Stimulated activated naive CD8-positive, alpha-beta T cell treated with anti-CD3 and anti-CD28 coated beads, Interleukin-15, Interleukin-2, amounts not matched to agents 100 U/mL and 50 U/mL, for 24 hours (primary cell): ENCODE results near the gene ZDHHC14.
"Not testable (repeated sequence)": the region's sequence is repeated elsewhere in the genome, so short reads cannot be mapped to it uniquely, and the experiment has no call there.

Source experiments
- ATAC-seq: fragments of 150-1000 bp; cut with Tn5 transposase; one replicate; pipeline ENCODE4 v1.10.0; 2021
- DNase-seq: peaks from one replicate; pipeline ENCODE4 v3.0.0; 2021

The ZDHHC14 gene

DNA sequence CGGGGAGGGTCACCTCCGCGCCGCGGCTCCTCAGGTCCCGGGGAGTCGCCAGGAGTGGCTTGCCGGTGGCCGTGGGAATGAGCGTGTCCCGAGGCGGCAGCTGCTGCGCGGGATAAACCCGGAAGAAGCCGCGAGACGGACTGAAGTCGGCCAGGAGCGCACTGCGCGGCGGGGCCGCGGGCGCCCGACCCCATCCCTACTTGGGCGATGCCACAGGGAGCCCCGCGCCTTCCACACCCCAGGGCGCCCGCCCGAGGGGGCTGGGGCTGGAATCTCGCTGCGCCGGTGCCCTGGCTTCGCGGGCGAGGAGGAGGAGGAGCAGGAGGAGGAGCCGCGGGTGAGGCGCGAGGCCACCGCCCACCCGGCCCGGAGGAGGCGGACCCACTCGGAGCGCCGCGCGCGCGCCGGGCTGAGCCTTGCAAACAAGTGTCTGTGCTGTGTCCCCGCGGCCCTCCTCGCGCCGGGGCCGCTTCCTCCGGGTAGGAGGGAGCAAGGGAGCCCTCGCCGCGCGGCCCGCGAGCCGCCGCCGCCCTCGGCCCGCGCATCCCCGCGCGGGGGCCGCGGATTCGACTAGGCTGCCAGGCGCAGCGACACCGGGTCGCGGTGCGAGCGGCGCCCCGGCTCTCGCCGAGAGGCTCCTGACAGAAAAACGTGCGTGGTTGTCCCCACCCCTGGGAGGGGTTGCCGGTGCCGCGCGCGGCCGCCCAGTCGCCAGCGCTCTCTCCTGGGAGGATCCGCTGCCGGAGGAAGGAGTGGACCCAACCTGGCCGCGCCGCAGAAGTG, at the start of gene ZDHHC14:
Gene ZDHHC14, plus strand, starts transcription at position 412 of the 783 bp plus-strand sequence.
- DNase-seq: peak; percentile 91
- peak; percentile 80 for ATAC-seq

DNA sequence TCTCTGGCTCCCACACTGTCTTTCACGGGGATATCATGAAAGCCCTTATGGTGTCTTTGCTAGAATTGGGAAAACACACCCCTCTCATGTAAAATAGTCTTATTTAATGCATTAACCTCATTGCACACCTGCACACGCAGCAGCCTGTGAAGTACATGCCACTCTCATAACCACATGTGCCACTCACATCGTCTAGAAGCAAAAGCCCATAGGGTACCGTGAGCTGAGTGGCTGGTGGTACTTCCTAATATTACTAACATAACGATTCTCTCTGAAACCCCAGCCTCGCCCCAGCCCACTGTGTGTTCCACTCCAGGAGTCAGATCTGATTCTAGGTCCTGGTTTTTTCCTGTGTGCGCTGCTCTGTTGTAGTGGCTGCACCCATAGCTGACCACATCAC, 48.2 kb upstream of the ZDHHC14 start:
- no peak for DNase-seq
- ATAC-seq: no peak

DNA sequence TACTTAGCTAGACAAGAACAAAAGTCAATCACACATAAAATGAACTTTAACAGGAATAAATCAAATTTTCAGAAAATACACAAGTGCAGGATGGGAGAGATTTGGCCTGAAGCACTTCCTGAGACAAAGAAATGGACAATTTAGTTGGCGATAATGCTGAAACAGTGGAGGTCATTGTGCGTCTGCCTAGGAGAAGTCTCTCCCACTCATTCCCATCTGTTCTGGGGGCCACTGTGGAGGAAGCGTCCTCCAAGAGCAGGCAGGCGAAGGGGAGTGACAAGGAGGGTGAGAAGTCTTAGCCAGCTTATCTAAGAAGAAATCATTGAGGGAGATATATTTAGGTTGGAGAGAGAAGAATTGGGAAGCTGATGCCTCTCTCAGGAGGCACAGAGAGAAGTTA, 47.5 kb upstream of the ZDHHC14 start:
- no peak for ATAC-seq
- no peak for DNase-seq

DNA sequence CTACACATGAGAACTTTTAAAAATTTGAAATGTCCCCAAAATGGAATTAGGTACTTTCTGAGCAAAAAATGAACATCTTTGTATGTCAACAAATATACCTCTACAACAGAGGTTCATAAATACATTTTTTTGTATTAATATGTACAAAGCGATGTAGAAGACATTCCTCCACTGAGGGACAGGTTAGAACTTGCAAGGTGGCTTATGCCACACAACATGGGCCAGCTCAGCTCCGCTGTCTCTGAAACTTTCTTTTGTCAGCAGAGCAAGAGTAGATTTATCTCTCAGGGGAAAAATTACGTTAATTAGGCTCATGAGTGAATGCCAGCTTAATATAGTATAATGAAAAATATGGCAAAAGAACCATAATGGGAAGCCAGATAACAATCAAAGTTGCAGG, 47.0 kb upstream of the ZDHHC14 start:
- DNase-seq: no peak
- no peak for ATAC-seq

DNA sequence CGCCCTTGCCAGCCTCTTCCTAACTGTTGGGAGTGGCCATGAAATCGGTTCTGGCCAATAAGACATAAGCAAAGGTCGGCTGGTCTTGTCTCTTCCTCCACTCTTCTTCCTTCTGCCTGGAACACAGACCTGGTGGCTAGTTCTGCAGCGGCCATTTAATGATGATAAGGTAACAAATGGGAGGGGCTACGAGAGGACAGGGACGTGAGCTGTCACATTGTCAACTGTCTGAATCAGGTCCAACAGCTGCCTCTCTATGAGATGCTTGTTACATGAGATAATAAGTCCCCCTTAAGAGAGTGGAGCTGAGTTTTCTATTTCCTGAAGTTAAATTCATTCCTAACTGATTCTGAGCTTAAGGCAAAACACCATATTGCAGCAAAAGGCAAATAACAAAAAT, 45.2 kb upstream of the ZDHHC14 start:
- no peak for ATAC-seq
- no peak for DNase-seq

DNA sequence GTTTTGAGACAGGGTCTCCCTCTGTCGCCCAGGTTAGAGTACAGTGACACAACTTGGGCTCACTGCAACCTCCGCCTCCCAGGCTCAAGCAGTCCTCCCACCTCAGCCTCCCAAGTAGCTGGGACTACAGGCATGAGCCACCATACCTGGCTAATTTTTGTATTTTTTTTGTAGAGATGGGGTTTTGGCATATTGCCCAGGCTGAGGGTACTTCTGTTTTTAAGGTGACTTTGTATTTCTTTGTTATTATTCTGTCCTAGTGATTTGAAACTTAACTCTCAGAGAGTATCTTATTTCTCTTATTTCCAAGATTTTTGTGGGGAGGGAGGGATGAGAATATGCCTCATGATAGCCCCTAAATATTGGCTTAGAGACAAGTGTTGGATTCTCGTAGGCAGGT, 43.7 kb upstream of the ZDHHC14 start:
- not testable (repeated sequence) for ATAC-seq, DNase-seq

DNA sequence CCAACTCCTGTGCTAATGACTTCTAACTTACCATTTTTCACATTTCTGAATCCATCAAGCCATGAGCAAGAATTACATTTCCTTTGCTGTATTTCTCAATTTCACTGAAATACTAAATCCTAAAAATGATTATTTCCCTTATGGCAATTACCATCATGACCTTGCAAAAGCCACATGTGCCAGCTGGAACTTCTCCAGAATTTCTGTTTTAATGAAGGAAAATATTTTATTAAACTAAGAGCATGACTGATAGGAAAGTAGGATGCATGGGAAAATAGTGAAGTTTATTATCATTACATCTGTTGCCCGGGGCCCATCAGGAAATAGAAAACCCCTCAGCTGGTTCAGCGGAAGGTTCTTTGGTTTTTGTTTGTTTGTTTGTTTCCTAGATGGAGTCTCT, 43.2 kb upstream of the ZDHHC14 start:
- no peak for ATAC-seq
- DNase-seq: no peak

DNA sequence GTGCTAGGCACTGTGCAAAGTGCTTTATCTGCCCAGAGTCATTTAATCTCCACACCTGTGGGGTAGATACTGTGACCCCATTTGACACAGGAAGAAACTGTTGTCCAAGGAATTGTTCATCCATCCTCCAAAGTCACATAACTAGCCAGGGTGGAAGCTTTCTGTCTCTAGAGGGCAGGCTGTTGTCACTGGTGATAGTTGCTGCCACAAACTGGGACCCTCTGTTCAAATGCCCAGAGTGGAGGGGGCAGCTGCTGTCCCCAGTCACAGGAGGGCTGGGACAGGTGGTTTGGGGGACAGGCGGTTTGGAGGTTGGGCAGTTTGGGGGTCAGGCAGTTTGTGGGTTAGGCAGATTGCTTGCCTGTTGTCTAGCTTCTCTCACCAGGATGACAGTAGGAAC, 41.6 kb upstream of the ZDHHC14 start:
- ATAC-seq (no peak), DNase-seq (no peak)

DNA sequence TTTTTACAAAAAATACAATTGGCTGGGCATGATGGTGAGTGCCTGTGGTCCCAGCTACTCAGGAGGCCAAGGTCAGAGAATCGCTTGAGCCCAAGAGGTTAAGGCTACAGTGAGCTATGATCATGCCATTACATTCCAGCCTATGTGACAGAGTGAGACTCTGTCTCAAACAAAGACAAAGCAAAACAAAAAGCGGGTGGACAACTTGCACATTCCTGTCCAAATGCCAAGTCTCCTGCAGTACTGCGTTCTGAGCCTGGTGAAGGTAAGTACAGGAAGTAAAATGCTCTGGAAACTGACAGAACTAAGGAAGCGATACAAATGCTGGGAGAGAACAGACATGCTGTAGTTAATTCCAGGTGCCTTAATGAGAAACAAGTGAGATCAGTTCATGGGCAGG, 37.3 kb upstream of the ZDHHC14 start:
- DNase-seq (no peak), ATAC-seq (no peak)

DNA sequence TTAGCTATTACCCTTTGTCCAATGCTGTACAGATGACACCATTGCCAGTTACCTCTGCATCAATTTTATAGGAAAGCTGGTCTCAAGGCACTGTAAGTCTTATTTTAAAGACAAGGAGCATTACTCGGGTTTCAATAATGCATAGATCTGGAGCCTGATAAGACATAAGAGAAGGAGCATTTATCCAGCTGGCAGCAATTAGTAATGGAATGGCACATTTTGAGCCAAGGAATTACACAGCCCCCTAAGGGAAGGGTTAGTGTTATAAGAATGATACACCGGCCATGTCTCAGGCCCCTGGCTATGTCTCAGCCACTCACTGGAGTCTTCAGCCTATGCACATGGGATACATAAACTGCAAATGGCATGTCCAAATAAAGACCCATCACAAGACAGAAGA, 34.6 kb upstream of the ZDHHC14 start:
- ATAC-seq (no peak), DNase-seq (no peak)

DNA sequence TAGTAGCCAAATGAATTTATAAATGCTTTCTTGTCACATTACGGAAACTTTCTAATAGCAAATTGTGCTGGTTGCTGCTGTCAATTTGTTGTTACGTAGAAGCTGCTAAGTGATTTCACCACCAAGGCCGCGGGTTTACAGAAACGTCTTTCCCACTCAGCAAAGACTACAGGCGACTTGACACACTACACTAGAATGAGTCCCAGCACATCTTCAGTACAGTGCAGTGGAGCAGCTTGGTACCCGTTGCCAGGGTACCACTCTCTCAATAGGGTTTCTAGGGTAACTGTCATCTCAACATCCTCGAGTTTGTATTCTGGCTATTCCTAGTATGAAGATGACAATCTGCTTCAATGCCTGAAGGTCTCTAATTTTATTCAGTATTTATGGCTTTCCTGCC, 22.7 kb upstream of the ZDHHC14 start:
- no peak for DNase-seq
- ATAC-seq: no peak

DNA sequence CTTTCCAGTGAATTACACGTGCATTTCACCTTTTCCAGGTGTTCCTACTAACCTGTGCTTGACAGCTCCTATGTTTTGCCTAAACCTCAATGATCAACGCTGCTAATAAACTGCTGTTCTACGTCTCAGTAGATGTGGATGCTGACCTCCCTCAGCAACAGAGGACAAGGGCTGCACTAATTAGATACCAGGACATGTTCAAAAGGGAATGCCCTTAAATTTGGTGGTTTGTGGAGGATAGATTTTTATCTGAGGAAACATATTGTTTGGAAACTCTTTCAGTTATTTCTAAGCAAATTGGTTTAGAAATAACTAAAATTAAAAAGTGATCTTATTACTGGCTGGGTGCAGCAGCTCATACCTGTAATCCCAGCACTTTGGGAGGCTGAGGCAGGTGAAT, 19.1 kb upstream of the ZDHHC14 start:
- no peak for ATAC-seq
- no peak for DNase-seq

DNA sequence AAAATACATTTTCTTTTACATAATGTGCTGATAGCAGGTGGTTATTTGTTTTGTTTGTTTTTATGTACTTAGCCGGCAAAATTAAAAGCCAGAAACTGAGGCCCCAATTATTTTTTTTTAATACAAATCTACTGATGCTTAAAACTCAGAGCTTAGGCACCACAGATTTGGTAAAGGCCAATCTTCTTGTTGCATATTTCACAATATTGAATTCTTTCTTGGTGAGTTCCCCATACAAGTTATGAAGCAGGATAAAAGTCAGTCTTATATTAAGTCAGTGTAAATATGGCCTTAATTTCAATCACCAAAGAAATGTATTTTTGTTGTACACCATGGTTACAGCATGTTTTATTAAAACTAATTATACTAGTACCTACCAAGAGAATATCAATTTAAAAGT, 16.3 kb upstream of the ZDHHC14 start:
- no peak for DNase-seq
- no peak for ATAC-seq

DNA sequence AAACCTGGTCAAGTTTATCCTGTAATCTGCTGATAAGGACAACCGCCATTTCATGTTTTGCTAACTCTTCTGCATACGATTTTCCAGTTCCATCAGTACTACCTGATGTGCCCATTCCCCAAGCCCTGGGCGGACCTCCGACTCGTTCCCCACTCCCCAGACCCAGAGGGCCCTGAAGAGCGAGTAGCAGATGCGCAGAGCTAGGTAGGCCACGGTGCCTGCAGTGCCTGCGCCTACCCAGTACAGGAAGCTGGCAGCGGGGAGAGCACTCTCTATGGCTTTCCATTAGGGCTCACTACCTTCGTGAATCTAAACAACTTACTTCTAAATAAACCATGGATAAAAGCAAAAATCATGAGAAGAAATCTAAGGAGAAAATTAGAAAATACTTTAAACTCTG, 14.3 kb upstream of the ZDHHC14 start:
- no peak for DNase-seq
- no peak for ATAC-seq

DNA sequence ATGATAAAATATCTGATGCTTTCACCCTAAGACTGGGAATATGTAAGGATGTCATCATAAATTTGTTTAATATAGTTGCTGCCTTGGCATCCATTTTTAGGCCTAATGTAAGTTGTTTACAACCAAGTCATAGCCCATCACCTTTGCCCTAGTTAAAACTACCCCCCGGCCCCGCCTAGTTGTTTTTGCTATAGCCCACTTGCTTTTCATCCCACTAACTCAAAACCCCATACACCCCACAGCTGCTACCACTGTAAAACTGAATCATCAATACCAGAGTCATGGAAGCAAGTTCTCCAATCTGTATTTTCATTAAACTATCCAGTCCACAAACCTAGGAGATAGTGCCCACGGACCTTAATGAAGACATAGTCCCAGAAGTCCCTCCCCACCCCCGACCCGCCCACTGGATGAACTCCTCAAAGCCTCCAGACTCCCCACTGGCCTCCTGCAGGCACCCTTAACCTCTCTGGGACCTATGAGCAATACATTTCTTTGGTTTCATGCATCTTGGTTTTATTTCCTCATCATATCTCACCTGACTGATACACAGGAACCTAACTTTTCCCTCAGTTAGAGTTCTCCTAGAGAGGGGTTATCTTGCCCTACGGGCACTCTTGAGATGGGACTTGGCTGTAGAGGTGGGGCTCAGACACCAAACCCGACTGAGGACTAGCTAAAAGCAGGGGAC, 12.5 kb upstream of the ZDHHC14 start:
- DNase-seq (no peak), ATAC-seq (peak; percentile 80)

DNA sequence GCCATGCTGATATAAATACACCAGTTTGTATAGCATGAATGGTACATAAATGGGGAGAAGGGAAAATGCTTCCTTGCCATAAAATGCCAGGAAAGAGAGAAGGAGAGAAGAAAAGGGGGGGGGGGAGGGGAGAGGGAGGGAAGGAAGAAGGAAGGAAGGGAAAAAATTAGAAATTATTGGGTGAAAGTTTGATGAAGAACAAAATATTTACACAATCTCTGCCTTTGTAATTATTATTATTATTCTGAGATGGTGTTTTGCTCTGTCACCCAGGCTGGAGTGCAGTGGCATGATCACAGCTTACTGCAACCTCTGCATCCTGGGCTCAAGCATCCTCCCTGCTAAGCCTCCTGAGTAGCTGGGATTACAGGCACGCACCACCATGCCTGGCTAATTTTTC, 10.2 kb upstream of the ZDHHC14 start:
- ATAC-seq: no peak
- DNase-seq: no peak

DNA sequence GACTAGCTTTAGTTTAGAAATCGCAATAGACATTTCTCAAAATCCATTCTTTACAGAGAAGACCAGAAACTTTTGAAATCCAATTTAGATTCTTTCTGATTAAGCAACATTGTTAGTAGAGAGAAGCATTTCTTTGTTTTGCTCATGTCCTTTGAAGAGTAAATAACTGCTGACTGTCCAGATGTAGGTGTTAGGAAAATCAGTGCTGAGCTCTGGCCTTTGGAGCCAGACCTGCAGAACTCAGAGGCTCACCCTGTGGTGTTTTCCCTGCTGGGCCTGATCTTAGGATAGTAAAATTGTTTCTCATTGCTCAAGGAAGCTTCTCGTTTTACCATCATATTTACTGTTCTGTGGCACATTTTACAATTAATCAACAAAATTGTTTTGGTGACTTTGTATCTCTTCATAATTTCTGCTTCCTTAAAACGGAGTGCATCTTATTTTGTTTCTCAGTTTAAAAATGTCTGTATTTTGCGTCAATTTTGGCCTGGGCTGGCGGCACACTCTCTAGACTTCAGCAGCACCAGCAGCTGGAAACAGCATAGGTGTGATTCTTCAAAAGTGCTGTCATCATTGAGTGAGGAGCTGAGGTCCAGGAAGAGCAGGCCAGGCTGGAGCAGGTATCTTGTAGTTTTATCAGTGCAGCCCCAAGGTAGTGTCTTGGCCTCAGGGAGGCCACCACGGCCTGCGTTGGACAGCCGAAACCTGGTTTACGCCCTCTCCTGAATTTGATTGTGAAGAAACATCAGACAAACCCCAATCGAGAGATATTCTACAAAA, 8.3 kb upstream of the ZDHHC14 start:
- DNase-seq: no peak
- ATAC-seq: no peak

DNA sequence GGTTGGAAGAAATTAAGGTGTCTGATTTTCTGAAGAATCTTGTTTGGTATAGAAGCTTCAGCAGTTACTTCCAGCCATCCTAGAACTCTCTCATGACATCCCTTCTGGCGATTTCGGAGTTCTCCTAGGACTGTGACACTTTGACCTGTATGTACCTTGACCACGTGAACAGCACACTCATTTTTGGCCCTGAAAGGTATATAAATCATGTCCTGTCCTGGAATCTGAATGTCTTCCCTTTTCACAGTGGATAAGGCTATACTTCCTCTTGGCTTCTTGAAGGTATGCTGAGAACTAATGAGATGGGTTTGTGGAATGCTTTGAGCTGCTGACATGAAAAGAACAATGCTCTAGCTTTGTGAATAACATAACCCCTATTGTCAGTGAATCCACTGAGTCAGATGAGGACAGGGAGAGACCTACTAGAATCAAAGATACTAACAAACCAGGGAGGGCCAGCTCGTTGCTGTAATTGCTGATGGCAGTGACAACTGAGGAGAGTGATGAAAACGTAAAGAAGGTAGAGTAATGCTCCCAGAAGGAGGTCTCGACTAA, 6.0 kb upstream of the ZDHHC14 start:
- ATAC-seq: no peak
- no peak for DNase-seq

DNA sequence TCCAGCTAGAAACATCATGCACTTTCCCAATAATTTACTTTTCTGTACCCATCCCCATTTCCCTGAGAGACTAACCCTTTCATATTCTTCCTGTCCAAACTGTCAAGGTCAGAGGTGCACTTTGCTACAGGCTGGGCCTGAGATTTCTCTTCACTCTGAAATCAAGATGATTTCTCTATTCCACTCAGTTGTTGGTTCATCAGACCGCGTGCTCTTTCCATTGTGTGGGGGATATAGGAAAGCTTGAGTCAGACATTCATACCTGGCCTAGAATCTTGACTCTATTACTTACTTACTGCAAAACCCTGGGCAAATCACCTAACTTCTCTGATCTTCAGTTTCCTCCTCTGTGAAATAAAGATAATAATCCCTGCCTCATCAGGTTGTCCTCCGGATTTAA, 4.7 kb upstream of the ZDHHC14 start:
- ATAC-seq (no peak), DNase-seq (no peak)

DNA sequence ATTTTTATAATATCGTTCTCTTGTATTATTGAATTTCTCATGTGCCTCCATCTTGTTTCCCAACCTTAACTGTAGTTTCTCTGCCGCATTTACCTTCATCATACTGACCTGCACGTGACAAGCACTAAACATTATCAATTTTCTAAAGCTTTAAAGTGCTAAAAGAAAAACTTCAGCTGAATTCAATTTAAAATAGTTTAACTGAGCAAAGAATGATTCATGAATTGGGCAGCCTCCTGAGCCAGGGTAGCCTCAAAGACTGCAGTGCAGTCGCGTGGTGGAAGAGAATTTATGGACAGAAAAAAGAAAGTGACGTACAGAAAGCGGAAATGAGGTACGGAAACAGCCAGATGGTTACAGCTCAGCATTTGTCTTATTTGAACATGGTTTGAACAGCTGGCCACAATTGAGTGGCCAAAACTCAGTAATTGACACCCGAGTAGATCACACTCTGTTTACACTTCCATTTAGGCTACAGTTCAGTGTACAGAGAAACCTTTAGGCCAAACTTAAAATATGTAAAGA, 4.2 kb upstream of the ZDHHC14 start:
- no peak for ATAC-seq
- DNase-seq: no peak

DNA sequence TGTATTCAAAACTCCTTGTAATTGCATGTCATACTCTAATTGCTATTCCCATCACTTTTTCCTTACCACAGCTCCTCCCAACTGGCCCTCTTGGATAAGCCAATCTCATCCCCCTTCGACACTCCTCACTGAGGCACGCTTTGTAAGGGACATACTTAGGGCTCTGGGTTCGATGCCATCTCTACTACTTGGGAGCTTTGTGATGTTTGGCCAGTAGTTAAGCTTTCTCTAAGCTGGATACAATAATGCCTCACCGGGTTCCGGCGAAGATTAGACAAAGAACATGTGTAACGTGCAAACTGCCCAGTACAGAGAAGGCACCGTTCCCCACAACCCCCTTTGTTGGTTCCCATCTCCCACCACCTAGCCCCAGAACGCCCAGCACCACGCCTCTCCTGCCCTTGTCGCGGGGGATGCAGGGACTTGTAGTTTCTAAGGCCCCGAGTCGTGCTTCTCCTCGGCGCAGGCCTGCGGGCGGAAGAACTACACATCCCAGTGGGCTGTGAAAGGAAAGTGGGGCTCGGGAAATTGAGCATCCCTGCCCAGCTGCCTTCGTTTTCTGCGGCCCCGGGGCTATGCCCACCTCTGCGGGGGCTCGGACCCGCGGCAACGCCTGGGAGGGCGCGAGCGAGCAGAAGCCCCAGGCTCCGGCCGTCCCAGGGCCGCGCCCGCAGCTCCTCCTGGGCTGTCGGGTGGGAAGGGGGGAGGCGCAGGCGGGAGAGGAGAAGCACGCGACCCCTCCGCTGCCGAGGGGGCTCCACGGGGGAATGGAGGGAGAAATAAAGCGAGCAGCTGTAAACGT, 1.1 kb upstream of the ZDHHC14 start:
- peak; percentile 86 for ATAC-seq
- DNase-seq: peak; percentile 89

DNA sequence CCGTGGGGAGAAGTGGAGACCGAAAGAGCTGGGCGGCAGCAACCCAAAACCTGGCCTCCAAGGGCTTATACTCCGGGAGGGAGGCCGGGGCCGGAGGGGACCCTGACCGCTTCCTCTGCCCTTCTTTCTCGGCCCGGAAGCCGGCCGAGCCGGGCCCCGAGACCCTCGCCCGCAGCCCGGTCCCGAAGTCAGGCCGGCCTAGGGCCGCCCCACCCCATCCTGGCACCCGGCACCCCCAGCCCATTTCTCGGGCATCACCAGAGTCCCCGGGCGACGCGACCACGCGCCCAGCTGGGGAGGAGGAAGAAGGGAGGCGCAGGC, 572 bp upstream of the ZDHHC14 start:
- no peak for DNase-seq
- no peak for ATAC-seq
